SH-SY5Y (cell line): ENCODE results near the gene GNAT1.

Source experiments
- GATA2 ChIP-seq: IDR thresholded peaks from 2 replicates; pipeline ENCODE4 v1.6.1; 2011; ENCODE audit warnings: mild to moderate bottlenecking, low read depth, low read length
- GATA3 ChIP-seq: IDR thresholded peaks from 2 replicates; pipeline ENCODE4 v1.6.1; 2011; ENCODE audit warnings: low read depth, mild to moderate bottlenecking, low read length, moderate library complexity

- TF ChIP-seq GATA2, result no peak
- no peak for TF ChIP-seq GATA3
These were observed 3.7 kb upstream of the GNAT1 start for GRCh38 chr3:50187750-50188149.
